Peyer's patch (tissue), 4 donors: ENCODE data around the gene PRKAR1B. TPM values are rescaled to one million over a fixed set of nuclear protein-coding genes. Genes with fewer than 3 reads are reported as not detected.
"Not testable (repeated sequence)": the region's sequence is repeated elsewhere in the genome, so short reads cannot be mapped to it uniquely, and the experiment has no call there.

Experiments used
- DNase-seq, 3 donors: peaks; one replicate each; pipeline ENCODE4 v3.0.0-alpha.2; 2017 to 2019
- H3K27ac ChIP-seq, 4 donors: fragments of 200-600 bp; sonication (generic); one replicate each; pipeline ENCODE4 v1.5.1; 2016 to 2019
- H3K27me3 ChIP-seq, 2 donors: fragments of 200-600 bp; sonication (generic); one replicate each; pipeline ENCODE4 v1.5.1; 2019
- H3K36me3 ChIP-seq, 3 donors: fragments of 200-600 bp; sonication (generic); one replicate each; pipeline ENCODE4 v1.5.1; 2016 to 2019
- H3K4me1 ChIP-seq, 4 donors: fragments of 200-600 bp; sonication (generic); one replicate each; pipeline ENCODE4 v1.5.1; 2016 to 2019
- H3K4me3 ChIP-seq, 4 donors: fragments of 200-600 bp; sonication (generic); 1 replicate in 3 of 4; 2 replicates in 1 of 4; pipeline ENCODE4 v1.5.1; 2016 to 2019; ENCODE audit warnings: mild to moderate bottlenecking in 1 of 4
- H3K9me3 ChIP-seq, 4 donors: fragments of 200-600 bp; sonication (generic); one replicate each; pipeline ENCODE4 v1.5.1; 2016 to 2019; ENCODE audit warnings: mild to moderate bottlenecking in 1 of 4
- CTCF ChIP-seq, 6 experiments: fragments of 450-650 bp in 4 of 6; fragments of 200-600 bp in 2 of 6; sonication (generic) in 1 of 6; IDR thresholded peaks; one replicate each; pipeline ENCODE4 v1.5.1; 2017 to 2019; ENCODE audit warnings: antibody characterized with exemption in 6 of 6, mild to moderate bottlenecking in 3 of 6, moderate library complexity in 1 of 6
- POLR2A ChIP-seq, 2 donors: fragments of 450-650 bp; IDR thresholded peaks; one replicate each; pipeline ENCODE4 v1.5.1; 2017; ENCODE audit warnings: antibody characterized with exemption in 2 of 2, mild to moderate bottlenecking in 2 of 2, moderate library complexity in 2 of 2
- total RNA-seq, 4 donors: library from RNA; depleted of rRNA; stranded (reverse); fragments of >200 nt; gene quantifications; one replicate each; pipeline ENCODE4 v1.1.0, GENCODE V29; 2016

Gene PRKAR1B
- total RNA-seq, 4 donors from 2014 or later: 13.0 to 42.9 (median 17.0) TPM

GRCh38 chr7:636396-636795 lies 90.7 kb downstream of the PRKAR1B start:
- Histone ChIP-seq H3K27ac (no peak overlapping the region), H3K9me3 (no peaks in the 10 kb centered on the region), H3K36me3 (no peaks in the 10 kb centered on the region), H3K4me1 (no peaks in the 10 kb centered on the region), H3K27me3 (no peaks in the 10 kb centered on the region), H3K4me3 (no peak overlapping the region)
- TF ChIP-seq POLR2A (IDR thresholded peaks at IDR 0.05) (no peak), CTCF (IDR thresholded peaks at IDR 0.05) (peak in 4 of 6 experiments; percentile 13 to 44 (median 30))
- no peak for DNase-seq

GRCh38 chr7:635687-636382 lies 91.2 kb downstream of the PRKAR1B start:
- H3K9me3 ChIP-seq, H3K4me1 ChIP-seq, H3K27me3 ChIP-seq, H3K27ac ChIP-seq, H3K4me3 ChIP-seq, H3K36me3 ChIP-seq, DNase-seq: not testable (repeated sequence)

GRCh38 chr7:635227-635626 lies 91.9 kb downstream of the PRKAR1B start:
- H3K36me3 ChIP-seq: no peaks in the 10 kb centered on the region
- DNase-seq: no peak
- no peak overlapping the region for H3K4me3 ChIP-seq
- no peaks in the 10 kb centered on the region for H3K9me3 ChIP-seq
- no peaks in the 10 kb centered on the region for H3K4me1 ChIP-seq
- H3K27me3 ChIP-seq: no peaks in the 10 kb centered on the region
- TF ChIP-seq POLR2A (IDR thresholded peaks at IDR 0.05) (no peak), CTCF (IDR thresholded peaks at IDR 0.05) (no peak)
- H3K27ac ChIP-seq: no peak overlapping the region

GRCh38 chr7:633381-634018 lies 93.6 kb downstream of the PRKAR1B start:
- TF ChIP-seq POLR2A (IDR thresholded peaks at IDR 0.05): no peak
- no peak for TF ChIP-seq CTCF (IDR thresholded peaks at IDR 0.05)
- no peak overlapping the region for H3K4me3 ChIP-seq
- no peaks in the 10 kb centered on the region for H3K4me1 ChIP-seq
- no peaks in the 10 kb centered on the region for H3K36me3 ChIP-seq
- no peaks in the 10 kb centered on the region for H3K27me3 ChIP-seq
- no peaks in the 10 kb centered on the region for H3K9me3 ChIP-seq
- DNase-seq: no peak
- no peak overlapping the region for H3K27ac ChIP-seq

GRCh38 chr7:632831-633210 lies 94.3 kb downstream of the PRKAR1B start:
- TF ChIP-seq CTCF (IDR thresholded peaks at IDR 0.05): no peak
- no peak for TF ChIP-seq POLR2A (IDR thresholded peaks at IDR 0.05)
- no peak overlapping the region for H3K4me3 ChIP-seq
- no peak overlapping the region for H3K27ac ChIP-seq
- H3K9me3 ChIP-seq: no peaks in the 10 kb centered on the region
- H3K4me1 ChIP-seq: no peaks in the 10 kb centered on the region
- H3K27me3 ChIP-seq: no peaks in the 10 kb centered on the region
- no peak for DNase-seq
- H3K36me3 ChIP-seq: no peaks in the 10 kb centered on the region

GRCh38 chr7:631964-632830 lies 94.9 kb downstream of the PRKAR1B start:
- Histone ChIP-seq H3K9me3 (no peaks in the 10 kb centered on the region), H3K4me1 (no peaks in the 10 kb centered on the region), H3K27ac (no peak overlapping the region), H3K36me3 (no peaks in the 10 kb centered on the region), H3K27me3 (no peaks in the 10 kb centered on the region), H3K4me3 (no peak overlapping the region)
- no peak for TF ChIP-seq CTCF (IDR thresholded peaks at IDR 0.05)
- DNase-seq: no peak
